GM12892 (cell line): ENCODE measurements around the gene EEF1A2.

Experiments
- POLR2AphosphoS5 ChIP-seq: IDR thresholded peaks from 2 replicates; pipeline ENCODE4 v1.6.1; 2011; ENCODE audit warnings: low read depth, low read length, control low read depth
- TAF1 ChIP-seq: IDR thresholded peaks from 2 replicates; pipeline ENCODE4 v1.6.1; 2011; ENCODE audit warnings: low read depth, mild to moderate bottlenecking, control low read depth, low read length, borderline replicate concordance

GRCh38 chr20:63490416-63490815 lies 8.5 kb downstream of the EEF1A2 start:
- no peak for TF ChIP-seq POLR2AphosphoS5
- no peak for TF ChIP-seq TAF1
